ENCODE measurements around the gene MT1A.

The MT1A gene

DNA sequence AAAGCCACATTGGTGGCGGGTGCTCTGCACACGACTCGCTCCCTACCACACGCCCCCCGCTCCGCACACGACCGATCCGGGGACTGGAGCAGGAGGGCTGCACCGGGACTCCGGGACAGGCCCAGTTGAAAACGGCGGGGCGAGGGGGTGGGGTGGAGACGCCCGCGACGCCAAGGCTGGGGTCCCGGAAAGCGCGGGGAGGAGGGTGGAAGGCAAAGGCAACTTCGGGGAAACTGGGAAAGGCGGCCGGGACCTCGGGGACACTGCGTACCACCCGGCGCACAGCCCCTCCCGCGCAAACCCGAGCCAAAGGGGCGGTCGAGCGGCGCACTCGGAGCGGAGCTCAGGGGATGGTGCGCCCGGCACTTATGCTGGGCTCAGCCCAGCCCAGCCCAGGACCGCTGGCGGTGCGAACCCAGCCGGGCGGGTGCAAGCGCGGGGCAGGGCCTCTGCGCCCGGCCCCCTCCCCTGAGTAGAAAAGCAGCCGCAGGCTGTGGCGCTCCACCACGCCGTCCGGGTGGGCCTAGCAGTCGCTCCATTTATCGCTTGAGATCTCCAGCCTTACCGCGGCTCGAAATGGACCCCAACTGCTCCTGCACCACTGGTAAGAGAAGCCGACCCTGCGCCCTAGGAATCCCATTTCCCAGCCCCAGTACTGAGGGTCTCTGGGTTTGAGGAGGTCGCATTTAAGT, 6.2 kb upstream of the MT1A start, which contains the start of gene MT1M:
Gene MT1M (plus strand): TSS at position 504 of the 692 bp plus-strand sequence. CDS start 73 bp downstream, at position 577.
- no peak for DNase-seq

DNA sequence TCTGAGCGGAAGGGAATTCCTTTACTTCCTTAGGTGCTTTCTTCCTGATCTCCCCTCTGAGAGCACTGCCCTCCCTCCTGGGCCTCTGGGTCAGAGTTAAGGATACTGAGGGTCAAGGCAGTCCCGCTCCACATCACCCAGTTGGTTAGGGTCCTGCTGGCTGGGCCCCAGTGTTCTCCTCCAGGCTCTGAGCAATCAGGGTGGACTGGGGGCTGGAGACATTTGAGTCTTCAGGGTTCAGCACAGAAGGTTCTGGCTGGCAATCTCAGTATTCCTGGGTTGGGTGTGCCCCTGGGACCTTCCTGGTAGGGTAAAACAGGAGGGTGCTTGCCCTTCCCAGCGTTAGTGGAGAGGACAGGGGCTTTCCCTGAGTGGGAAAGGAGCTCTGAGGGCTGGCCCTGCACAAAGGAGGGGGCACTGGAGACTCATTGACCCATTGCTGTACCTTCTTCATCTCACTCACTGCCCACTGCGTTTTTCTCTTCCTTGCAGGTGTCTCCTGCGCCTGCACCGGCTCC, 5.6 kb upstream of the MT1A start:
- no peak for DNase-seq

DNA sequence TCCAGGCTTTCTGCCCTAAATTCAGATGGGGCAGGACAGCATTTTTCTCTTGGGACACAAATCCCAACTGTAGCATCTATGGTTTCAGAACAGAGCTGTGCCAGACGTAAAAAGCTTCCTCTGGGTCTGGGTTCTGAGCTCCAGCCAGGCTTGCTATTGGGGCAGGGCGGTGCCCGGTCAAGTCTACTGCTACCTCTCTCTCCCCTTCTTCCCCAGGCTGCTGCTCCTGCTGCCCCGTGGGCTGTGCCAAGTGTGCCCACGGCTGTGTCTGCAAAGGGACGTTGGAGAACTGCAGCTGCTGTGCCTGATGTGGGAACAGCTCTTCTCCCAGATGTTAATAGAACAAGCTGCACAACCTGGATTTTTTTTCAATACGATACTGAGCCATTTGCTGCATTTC, 4.9 kb upstream of the MT1A start:
- DNase-seq, result no peak

DNA sequence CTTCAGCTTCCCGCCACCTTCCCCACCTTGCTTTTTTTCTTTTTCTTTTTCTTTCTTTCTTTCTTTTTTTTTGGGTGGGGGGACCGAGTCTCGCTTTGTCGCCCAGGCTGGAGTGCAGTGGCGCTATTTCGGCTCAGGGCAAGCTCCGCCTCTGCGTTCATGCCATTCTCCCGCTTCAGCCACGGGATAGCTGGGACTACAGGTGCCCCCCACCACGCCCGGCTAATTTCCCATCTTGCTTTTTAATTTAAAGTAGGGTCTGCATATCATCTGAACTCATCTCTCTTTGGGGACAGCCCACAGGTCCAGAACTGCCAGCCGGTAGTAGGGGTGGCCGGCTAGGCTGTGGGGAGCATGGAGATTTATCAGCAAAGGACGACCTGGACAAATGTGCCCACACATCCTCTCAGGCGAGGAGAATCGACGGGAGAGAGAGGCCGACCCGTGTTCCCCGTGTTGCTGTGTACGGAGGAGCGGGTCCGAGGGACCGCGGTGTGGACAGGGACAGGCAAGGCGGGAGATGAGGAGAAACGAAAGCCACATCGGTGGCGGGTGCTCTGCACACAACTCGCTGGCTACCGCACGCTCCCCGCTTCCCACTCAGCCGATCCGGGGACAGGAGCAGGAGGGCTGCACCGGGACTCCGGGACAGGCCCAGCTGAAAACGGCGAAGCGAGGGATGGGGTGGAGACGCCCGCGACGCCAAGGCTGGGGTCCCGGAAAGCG, 3.6 kb upstream of the MT1A start:
- DNase-seq, result no peak

DNA sequence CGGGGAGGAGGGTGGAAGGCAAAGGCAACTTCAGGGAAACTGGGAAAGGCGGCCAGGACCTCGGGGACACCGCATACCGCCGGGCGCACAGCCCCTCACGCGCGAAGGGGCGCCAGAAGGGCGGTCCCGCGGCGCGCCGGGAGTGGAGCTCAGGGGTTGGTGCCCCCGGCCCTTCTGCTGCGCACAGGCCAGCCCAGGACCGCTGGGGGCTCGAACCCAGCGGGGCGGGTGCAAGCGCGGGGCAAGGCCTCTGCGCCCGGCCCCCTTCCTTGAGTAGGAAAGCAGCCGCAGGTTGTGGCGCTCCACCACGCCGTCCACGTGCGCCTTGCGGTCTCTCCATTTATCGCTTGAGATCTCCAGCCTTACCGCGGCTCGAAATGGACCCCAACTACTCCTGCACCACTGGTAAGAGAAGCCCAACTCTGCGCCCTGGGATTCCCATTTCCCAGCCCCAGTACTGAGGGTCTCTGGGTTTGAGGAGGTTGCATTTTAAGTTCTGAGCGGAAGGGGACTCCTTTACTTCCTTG, 3.0 kb upstream of the MT1A start:
- DNase-seq, result no peak

DNA sequence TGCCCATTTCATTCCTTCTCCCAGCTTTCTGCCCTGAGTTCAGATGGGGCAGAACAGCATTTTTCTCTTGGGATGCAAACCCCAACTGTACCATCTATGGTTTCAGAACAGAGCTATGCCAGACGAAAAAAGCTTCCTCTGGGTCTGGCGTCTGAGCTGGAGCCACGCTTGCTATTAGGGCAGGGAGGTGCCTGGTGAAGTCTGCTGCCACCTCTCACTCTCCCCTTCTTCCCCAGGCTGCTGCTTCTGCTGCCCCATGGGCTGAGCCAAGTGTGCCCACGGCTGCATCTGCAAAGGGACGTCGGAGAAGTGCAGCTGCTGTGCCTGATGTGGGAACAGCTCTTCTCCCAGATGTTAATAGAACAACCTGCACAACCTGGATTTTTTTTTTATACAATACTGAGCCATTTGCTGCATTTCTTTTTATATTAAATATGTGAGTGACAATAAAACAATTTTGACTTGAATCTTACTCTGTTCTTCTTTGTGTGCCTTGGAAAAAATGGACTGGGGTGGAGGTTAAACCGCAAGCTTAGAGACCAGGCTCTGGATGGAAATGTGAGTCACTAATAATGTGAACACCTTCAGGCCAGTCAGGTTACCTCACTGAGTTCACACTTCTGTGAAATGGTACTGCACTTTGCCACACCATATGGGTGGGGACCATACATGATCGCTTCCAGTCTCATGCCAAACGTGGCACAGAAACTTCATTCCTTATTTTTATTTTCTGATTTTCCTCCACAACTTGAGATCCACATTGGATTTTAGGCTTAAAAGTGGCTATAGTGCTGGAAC, 1.7 kb upstream of the MT1A start:
- DNase-seq, result no peak

DNA sequence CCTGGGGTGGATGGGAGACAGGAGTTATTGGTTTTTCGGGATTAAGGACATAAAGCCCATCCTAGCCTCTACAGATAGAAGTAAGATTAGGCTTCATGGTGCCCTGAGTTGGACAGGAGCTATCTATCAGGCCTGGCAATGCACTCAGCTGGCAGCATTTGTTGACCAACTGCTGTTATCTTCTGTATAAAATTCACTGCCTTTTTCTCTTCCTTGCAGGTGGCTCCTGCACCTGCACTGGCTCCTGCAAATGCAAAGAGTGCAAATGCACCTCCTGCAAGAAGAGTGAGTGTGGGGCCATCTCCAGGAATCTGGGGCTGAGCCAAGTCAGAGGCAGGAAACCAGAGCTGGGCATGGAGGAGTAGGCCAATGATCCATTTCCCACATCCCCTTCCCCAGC, 579 bp downstream of the MT1A start:
- no peak for DNase-seq

DNA sequence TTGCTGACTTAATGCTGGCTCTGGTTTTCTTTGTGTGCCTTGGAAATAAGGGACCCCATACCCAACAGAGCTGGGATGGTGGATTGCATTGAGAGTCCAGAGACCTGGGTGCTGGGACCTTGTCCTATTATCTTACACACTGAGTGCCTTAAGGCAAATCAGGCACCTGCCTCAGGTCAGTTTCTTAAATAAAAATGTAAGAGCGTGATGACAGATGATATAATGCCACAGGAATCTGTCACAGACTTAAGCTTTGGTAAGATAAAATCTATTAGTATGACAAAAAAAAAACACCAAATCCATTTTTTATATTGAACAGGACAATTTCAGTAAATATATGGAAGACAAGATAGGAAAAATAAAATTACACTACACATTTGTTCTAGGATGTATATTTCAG, 1.6 kb downstream of the MT1A start:
- no peak for DNase-seq

DNA sequence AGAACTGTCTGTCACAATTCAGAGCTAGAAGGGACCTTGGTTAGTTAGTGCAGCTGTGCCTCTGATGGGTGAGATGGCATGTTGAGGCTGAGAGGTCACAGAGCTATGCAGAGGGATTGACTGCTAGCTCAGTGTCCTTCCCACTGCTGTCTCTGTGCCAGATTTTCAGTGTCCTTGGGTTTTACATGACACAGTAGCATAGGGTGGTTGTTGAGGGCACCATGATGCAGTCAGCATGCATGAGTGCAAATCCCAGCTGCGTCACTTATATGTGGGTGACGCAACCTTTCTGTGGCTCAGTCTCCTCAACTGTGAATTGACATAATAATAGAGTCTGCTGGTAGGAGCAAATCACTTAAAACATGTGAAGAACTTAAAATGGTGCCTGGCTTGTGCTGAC, 2.7 kb downstream of the MT1A start:
- no peak for DNase-seq

DNA sequence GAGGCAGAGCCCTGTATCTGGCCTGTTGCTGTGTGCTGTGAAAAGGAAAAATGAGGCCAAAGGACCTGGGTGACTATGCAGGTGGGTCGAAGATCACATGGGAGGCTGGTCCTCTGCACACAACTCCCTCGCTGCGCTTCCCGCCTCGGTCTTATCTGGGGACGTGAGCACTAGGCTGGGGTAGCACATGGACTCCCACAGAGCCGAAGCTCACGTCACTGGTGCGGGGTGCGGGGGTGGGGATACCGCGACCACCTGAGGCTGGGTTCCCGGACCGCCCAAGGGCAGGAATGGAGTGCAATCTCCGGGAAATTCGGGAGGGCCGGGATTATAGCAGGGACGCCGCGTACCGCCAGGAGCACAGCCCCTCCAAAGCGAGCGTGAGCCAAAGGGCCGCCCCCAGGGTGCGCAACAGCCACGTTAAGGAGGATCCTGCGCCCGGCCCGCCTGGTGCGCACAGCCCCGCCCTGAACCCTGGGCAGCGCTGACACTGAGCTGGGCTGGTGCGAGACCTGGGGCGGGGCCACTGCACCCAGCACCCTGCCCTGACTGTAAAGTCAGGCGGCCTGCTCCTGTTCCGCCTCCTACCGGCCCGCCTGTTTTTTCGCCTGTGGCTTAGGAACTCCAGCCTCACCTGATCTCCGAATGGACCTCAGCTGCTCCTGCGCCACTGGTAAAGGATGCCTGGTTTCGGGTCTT, 4.8 kb downstream of the MT1A start:
- peak; percentile 57 for DNase-seq

DNA sequence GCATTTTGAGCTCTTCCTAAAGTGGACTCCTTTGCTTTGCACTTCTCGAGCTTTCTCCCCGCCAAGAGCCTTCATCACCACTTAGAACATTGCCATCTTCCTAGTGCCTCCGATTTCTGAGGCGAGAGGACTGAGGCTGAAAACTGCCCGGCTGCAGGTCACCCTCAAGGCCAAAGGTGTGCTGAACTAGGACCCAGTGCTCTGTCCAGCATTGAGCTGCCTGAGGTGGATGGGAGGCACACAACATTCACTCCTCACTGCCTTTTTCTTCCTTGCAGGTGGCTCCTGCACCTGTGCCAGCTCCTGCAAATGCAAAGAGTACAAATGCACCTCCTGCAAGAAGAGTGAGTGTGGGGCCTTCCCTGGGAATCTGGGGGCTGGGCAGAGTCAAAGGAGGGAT, 5.4 kb downstream of the MT1A start:
- DNase-seq, result no peak

DNA sequence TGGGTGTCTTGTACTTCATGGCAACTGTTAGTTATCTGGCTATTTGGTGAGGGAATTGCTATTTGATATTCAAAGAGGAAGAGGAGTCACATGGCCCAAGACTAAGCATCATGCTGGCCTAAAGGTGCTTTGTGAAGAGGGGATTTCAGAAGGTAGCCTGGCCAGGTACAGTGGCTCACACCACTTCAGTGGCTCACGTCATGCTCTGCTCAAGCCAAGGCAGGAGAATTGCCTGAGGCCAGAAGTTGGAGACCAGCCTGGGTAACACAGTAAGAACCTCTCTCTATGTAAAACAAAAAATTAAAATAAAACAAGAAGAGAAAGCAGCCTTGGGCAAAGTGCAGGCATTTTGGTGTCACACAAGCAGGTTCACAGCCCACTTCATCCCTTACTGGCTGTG, 6.8 kb downstream of the MT1A start:
- no peak for DNase-seq

DNA sequence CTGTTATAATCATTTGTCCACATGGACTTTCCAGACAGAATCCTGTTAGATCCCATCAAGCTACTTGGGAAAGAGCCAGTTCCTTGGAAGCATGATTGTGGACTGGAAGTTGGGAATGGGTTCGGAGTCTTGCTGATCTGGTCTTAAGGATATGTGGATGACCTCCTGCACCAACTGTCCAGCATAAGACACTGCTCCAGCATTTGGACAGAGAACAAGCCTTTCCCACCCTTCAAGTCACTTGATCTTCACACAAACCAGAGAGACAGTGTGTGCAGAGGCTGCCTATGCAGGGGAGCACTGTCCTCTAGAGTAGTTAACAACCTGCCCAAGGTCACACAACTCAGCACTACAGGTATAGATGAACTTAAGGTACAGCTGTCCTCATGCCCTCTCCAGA, 7.4 kb downstream of the MT1A start:
- DNase-seq, result no peak

DNA sequence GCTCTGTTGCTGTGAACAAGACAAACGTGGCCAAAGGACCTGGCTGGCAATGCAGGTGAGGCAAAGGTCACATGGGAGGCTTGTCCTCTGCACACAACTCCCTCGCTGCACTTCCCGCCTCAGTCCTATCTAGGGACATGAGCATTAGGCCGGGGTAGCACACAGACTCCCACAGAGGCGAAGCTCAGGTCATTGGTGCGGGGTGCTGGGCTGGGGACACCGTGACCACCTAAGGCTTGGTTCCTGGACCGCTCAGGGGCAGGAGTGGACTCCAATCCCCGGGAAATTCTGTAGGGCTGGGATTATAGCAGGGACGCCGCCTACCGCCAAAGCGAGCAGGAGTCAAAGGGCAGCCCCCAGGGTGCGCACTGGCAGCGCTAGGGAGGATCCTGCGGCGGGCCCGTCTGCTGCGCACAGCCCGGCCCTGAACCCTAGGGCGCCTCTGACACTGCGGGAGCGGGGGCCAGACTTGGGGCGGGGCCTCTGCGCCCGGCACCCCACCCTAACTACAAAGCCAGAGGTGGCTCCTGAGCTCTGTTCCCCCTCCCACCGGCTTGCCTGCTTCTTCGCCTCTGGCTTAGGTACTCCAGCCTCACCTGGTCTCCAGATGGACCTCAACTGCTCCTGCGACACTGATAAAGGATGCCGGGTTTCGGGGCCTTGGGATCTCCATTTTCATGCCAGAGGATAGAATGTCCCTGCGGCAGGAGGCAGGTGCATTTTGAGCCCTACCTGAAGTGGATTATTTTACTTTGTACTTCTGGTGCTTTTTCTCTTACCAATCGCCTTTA, 9.4 kb downstream of the MT1A start:
- no peak for DNase-seq

DNA sequence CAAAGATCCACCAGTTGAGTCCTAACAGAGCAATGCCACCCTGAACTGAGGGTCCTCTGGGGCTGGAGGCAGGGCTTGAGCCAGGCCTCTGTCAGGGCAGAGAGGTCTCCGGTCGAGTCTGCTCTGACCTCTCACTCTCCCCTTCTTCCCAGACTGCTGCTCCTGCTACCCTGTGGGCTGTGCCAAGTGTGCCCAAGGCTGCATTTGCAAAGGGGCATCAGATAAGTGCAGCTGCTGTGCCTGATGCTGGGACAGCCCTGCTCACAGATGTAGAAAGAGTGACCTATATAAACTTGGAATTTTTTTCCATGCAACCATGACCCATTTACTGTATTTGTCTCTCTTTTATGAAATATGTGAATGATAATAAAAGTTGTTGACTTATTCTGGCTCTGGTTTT, 10.8 kb downstream of the MT1A start:
- DNase-seq, result no peak

DNA sequence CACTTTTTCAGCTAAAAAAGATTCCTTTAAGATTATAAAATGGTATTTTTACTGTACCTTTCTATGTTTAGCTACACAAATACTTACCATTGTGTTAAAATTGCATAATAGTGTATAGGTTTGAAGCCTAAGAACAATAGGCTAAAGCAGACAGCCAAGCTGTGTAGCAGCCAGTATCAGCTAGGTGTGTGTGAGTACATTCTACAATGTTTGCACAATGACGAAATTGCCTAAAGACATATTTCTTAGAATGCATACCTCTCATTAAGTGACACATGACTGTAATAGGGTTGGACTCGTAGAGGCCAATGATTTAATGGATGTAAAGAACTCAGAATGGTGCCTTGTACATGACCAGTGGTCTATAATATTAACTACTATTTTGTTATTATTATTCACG, 11.4 kb downstream of the MT1A start:
- DNase-seq, result no peak

DNA sequence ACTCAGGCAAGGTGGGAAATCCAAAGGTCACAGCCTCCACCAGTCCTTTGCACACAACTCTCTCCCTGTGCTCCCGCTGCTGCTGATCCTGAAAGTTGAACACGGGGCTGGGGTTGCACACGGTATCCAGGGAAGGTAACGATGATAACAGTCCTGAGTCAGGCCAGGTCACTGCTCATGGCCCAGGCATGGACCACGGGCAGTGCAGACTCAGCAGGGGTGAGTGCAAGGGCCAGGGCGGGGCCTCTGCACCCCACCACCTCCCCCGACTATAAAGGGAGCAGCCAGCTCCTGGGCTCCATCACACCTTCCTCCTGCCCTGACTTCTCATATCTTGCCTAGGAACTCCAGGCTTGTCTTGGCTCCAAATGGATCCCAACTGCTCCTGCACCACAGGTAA, 13.1 kb downstream of the MT1A start, which contains the start of gene MT1B:
Gene MT1B (plus strand): TSS at position 301 of the 400 bp plus-strand sequence. CDS start 68 bp downstream, at position 369.
- DNase-seq, result no peak

DNA sequence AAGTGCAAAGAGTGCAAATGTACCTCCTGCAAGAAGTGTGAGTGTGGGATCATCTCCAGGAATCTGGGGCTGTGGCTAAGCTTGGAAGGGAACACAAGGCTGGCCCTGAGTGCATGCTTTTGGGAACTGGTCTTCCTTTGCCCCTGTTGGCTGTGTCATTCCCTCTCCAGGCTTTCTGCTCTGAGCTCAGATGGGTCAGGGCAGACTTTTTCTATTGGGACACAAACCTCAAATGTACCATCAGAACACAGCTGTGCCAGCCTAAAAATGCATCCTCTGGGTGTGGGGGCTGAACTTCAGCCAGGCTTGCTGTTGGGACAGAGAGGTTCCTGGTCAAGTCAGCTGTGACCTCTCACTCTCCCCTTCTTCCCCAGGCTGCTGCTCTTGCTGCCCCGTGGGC, 14.1 kb downstream of the MT1A start:
- DNase-seq, result no peak

DNA sequence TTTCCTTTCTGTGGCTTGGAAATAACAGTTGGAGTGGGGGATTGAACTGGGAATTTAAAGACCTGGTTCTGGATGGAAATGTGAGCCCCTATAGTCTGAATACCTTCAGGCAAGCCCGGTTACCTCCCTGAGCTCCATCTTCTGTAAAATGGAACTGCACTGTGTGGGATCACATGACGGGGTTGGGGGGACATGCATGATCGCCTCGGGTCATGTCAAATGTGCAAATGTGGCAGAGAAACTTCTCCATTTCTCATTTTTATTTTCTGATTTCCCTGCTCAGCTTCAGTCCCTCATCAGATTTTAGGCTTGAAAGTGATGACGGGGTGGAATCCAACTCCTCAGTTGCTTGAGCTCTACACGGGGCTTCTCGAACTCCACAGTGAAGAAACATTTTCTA, 14.8 kb downstream of the MT1A start:
- DNase-seq, result no peak

DNA sequence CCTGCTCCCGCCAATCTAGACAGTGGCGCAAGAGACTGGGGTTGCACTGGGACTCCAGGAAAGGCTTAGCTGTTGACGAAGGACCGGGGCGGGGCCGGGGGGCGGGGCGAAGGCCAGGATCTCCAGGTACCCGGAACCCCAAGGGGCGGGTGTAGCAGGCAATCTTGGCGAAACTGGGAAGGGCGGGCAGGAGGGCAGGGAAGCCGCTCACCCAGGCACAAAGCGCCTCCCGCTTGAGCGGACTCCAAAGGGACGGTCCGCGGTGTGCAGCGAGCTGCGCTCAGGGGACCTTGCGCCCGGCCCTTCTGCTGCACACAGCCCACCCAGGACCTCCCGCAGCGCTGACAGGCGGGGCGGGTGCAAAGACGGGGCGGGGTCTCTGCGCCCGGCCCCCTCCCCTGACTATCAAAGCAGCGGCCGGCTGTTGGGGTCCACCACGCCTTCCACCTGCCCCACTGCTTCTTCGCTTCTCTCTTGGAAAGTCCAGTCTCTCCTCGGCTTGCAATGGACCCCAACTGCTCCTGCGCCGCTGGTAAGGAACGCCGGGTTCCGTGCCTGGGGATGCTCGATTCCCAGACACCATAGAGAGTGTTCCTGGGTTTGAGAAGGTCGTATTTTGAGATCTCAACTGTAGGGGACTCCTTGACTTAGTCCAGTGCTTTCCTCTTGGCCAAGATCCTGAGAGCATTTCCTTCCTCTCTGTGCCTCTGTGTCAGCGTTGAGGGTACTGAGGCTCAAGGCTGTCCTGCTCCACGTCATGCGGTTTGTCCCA, 19.3 kb downstream of the MT1A start, which contains the start of gene MT1F:
Gene MT1F (plus strand): TSS at position 405 of the 772 bp plus-strand sequence. CDS start 100 bp downstream, at position 505.
- peak; percentile 67 for DNase-seq
